Measurements from ENCODE around the gene GOLGA6L26.
"Not testable (repeated sequence)": the region's sequence is repeated elsewhere in the genome, so short reads cannot be mapped to it uniquely, and the experiment has no call there.

Gene GOLGA6L26

DNA sequence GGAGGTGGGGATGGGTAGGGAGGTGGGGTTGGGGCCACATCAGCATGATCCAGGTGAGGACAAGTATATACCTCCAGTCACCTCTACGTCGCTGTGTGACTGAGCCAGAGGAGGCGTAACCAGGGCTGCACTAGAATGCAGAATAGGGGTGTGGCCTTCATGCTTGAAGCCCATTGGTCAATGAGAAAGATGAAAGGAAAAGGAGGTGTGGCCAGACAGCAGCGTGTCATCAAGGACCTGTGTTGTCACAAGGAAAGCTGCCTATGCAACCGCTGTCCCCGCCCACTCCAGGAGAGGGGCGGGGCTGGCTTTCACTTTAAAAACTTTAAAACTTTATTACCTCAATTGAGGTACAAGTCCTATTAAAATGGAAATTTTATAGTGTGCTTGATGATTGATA is at the start of gene GOLGA6L26:
GOLGA6L26 (minus strand) TSS at position 101 of the 400 bp plus-strand sequence; CDS start at position 40, 61 bp downstream.
- DNase-seq (ENCODE audit: low read depth) = not testable (repeated sequence)

- DNase-seq (ENCODE audit: low read depth) = not testable (repeated sequence)
Observed at GRCh38 chr15:23381192-23381591, 47.2 kb upstream of the GOLGA6L26 start.

DNA sequence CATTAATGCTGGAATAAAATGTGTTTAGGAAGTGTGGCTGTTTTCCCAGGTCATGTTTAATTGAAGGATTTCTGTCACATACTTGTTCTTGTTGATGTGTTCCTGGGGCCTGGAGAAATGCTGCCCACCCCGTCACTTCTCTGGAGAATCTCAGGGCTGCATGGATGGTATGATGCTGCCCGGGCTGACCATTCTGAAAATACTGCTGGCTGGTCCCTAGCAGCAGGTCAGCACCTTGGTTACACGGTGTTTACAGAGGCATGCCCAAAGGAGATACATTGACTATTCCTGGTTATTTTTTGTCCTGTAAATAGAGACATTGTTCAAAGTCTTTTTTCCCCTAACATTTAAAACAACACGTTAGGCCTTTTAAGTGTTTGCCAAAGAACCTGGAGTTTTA is 46.7 kb upstream of the GOLGA6L26 start:
- DNase-seq (ENCODE audit: low read depth) = not testable (repeated sequence)

- not testable (repeated sequence) for DNase-seq (ENCODE audit: low read depth)
Observed at GRCh38 chr15:23378946-23379345, 45.0 kb upstream of the GOLGA6L26 start.

DNA sequence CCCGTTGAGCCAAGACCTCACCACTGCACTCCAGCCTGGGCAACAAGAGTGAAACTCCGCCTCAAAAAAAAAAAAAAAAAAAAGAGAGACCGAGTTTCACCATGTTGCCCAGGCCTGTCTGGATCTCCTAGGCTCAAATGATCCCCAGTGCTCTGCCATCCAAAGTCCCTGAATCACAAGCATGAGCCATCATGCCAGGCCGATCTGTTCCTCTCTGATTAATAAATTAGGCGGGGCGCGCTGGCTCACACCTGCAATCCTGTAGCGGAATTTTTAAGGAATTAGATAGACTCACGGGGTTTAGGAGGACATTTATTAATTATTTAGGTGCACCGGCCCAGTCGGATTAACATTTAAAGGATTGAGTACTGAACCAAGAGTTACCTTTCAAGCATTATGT is 40.2 kb upstream of the GOLGA6L26 start:
- DNase-seq (ENCODE audit: low read depth) = not testable (repeated sequence)

- DNase-seq (ENCODE audit: low read depth) = not testable (repeated sequence)
Observed at GRCh38 chr15:23372891-23373600, 39.0 kb upstream of the GOLGA6L26 start.

GRCh38 chr15:23372284-23372683 is 38.3 kb upstream of the GOLGA6L26 start:
- peak; percentile 0 for DNase-seq (ENCODE audit: low read depth)

- DNase-seq (ENCODE audit: low read depth) = not testable (repeated sequence)
Observed at GRCh38 chr15:23371868-23372267, 37.9 kb upstream of the GOLGA6L26 start.

DNA sequence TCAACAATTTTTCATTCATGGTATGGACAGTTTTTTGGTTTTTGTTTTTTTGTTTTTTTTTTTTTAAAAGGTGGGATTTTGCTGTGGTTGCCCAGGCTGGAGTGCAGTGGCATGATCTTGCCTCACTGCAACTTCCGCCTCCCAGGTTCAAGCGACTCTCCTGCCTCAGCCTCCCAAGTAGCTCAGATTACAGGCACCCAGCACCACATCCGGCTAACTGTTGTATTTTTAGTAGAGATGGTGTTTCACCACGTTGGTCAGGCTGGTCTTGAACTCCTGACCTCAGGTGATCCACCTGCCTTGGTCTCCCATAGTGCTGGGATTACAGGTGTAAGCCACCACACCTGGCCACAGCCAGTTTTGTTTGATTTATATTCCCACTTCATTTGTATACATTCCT is 37.1 kb upstream of the GOLGA6L26 start:
- DNase-seq (ENCODE audit: low read depth) = not testable (repeated sequence)

GRCh38 chr15:23370578-23370977 is 36.6 kb upstream of the GOLGA6L26 start:
- no peak for DNase-seq (ENCODE audit: low read depth)

DNA sequence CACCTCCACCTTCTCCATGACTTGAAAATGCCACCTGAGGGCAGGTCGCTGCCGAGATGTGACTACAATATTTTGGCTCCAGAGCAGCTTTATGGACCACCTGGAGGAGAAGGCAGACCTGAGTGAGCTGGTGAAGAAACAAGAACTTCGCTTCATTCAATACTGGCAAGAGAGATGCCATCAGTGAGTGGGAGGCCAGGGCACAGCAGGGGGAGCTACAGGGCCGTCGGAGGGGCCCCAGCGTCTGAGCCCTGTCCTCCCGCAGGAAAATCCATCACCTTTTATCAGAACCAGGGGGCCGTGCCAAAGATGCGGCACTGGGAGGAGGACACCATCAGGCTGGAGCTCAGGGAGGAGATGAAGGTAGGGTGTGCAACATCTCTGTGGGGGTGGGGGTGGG is 30.3 kb upstream of the GOLGA6L26 start:
- DNase-seq (ENCODE audit: low read depth) = not testable (repeated sequence)

- not testable (repeated sequence) for DNase-seq (ENCODE audit: low read depth)
Observed at GRCh38 chr15:23362622-23363021, 28.6 kb upstream of the GOLGA6L26 start.

DNA sequence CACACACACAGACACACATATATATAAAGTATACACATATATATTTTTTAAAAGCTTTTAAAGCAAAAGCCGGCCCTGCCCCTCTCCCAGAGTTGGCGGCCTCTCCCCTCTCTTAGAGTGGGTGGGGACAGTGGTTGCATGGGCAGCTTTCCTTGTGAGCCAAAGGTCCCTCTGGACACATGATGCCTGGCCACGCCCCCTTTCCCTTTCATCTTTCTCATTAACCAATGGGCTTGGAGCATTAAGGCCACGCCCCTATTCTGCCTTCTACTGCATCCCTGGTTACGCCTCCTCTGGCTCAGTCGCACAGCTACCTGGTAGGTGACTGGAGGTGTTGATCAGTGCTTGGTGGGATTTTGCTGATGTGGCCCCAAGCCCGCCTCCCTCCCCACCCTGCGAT is 20.5 kb upstream of the GOLGA6L26 start, which contains the start of gene GOLGA8S:
GOLGA8S (plus strand) TSS at position 301 of the 400 bp plus-strand sequence; CDS start at position 363, 62 bp downstream.
- DNase-seq (ENCODE audit: low read depth) = not testable (repeated sequence)

DNA sequence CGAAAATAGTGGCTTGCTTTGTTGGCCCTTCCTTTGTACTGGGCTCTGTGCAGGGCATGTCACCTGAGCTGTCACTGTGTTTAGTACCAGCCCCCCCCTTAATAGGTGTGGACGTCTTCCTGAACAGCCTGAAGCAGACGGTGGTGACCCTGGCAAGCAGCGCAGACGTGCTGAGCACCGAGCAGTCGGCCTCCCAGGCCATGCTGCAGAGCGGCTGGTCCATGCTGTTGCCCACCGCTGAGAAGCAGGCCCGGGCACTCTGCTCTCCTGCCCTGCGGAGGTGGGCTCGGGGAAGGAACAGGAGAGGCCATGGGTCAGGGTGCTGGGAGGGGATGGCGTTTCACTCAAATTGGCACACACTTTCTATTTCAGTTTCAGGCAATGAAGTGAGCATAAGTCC is 22.8 kb downstream of the GOLGA6L26 start:
- DNase-seq (ENCODE audit: low read depth) = not testable (repeated sequence)

DNA sequence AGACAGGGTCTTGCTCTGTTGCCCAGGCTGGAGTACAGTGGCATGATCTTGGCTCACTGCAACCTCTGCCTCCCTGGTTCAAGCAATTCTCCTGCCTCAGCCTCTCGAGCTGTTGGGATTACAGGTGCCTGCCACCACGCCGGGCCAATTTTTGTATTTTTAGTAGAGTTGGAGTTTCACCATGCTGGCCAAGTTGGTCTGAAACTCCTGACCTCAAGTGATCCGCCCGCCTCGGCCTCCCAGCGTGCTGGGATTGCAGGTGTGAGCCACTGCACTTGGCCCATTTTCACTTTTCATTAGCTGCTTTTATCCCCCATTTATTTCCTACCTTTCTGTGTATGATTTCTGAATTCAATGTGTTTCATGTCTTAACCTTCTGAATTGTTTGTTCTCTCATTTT is 28.1 kb downstream of the GOLGA6L26 start:
- not testable (repeated sequence) for DNase-seq (ENCODE audit: low read depth)

DNA sequence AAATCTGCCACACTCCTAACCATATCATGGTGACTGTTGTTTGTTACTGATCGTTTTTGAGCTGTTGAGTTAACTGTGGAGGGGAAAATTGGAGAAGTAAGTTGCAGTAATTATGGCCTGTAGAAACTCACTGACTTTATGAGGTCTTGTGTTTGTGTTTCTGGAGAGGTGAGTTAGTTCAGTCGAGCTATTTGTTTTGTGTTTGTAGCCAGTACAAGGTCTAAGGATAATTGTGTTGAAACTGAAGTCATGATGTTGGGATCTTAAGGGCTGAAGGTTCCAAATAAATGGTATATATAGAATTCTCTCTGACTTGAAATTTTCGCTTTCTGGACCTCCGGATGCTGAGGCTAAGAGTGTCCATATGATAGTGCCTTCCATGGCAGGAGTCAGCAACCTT is 29.2 kb downstream of the GOLGA6L26 start:
- DNase-seq (ENCODE audit: low read depth) = not testable (repeated sequence)

DNA sequence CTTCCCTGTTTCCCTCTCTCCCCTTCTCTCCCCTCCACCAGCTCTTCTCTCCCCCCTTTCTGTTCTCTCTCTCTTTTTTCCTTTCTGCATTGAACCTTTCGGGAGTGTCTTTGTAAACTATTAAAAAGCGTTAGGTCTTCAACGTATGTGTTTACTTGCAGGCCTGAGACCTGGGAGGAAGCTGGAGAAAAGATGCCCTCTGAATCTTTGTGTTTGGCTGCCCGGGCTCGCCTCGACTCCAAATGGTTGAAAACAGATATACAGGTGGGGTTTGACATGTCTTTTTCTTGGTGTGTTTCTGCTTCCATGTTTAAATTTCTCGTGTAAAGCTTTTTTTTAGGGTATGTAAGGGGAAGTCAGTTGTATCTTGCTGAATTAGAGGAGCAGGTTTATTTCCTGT is 29.7 kb downstream of the GOLGA6L26 start:
- DNase-seq (ENCODE audit: low read depth) = not testable (repeated sequence)

DNA sequence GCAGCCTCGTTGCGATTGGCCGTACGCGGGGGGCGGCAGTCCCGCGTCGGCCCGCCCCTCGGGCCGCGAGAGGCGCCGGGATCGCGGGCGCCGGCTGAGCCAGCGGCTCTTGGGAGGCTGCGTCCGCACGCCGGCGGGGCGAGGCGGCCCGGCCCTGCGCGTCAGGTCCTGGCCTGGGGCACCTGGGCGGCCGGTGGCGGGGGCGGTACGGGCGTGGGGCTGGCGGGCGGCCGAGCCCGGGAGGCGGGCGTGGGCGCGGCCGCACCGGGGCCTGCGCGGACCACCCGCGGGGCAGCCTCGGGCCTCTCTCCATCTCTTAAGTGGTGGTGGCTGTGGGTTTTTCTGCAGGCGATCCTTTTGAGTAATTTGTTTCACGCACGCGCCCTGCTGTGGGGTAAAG is 30.3 kb downstream of the GOLGA6L26 start:
- DNase-seq (ENCODE audit: low read depth) = not testable (repeated sequence)

DNA sequence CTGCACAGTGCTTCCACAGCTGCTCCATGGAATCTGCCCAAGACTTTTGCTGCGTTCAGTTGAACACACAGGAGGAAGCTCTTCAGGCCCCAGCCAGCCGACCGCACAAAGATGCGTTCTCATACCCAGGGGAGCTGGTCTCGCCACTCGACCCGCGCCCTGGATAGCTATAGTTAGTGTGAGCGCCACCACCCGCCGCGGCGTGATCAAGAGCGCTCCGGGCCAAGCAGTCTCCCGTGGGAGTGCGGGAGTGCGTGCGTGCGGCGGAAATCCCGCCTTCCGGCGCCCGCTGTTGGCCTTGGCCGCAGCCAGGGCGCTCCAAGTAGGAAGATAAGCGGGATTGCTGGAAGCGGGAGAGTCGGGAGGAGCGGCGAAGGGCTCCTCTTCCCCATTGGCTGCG is 30.8 kb downstream of the GOLGA6L26 start:
- DNase-seq (ENCODE audit: low read depth) = not testable (repeated sequence)

All from fibroblast of the conjunctiva (primary cell).